Measurements from ENCODE around the gene NEBL.

NEBL gene

DNA sequence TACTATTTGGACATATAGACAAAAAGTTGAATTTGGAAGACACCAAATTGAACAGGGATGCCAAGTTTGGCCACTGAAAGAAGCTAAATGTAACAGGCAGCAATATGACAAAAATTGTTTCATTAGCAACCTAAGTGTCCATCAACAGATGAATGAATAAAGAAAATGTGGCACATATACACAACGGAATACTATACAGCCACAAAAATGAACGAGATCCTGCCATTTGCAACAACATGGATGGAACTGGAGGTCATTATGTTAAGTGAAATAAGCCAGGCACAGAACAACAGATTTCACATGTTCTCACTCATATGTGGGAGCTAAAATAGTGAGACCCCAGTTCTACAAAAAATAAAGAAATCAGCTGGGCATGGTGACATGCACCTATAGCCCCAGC lies 43.8 kb downstream of the NEBL start:
- peaks cover 10% of the 10 kb centered on the region for H3K36me3 Mint-ChIP-seq (ENCODE audit: low read depth)
- H3K9me3 Mint-ChIP-seq: peaks cover 11% of the 10 kb centered on the region
- no peaks in the 10 kb centered on the region for H3K27me3 Mint-ChIP-seq (ENCODE audit: low read depth, poor library complexity)
- H3K27ac Mint-ChIP-seq: no peak overlapping the region
- no peaks in the 10 kb centered on the region for H3K4me1 Mint-ChIP-seq
- TF ChIP-seq CTCF (IDR thresholded peaks at IDR 0.05): no peak
- DNase-seq: no peak
- H3K4me3 Mint-ChIP-seq: no peak overlapping the region

DNA sequence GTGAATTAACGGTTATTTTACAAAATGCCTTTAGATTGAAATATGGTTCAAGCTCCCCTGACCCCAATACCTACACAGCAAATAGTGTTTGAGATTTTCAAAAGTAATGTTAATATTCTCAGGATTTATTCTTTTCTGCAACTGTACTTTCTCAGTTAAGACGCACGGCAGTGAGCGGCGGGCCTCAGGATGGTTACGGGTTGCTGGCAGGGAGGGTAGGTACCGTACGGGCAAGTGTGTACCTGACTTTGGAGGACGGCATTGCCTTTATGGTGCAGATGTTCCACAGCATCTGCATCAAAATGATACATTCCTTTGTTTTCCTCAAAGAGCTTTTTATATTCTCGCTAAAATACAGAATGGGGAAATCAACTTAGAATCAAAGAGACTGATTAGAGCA lies 44.8 kb downstream of the NEBL start:
- H3K9me3 Mint-ChIP-seq: peaks cover 11% of the 10 kb centered on the region
- peaks cover 10% of the 10 kb centered on the region for H3K36me3 Mint-ChIP-seq (ENCODE audit: low read depth)
- no peaks in the 10 kb centered on the region for H3K4me1 Mint-ChIP-seq
- no peak for TF ChIP-seq CTCF (IDR thresholded peaks at IDR 0.05)
- no peaks in the 10 kb centered on the region for H3K27me3 Mint-ChIP-seq (ENCODE audit: low read depth, poor library complexity)
- no peak overlapping the region for H3K4me3 Mint-ChIP-seq
- H3K27ac Mint-ChIP-seq: no peak overlapping the region
- no peak for DNase-seq

GRCh38 chr10:20847512-20847911 lies 49.6 kb downstream of the NEBL start:
- no peaks in the 10 kb centered on the region for H3K27me3 Mint-ChIP-seq (ENCODE audit: low read depth, poor library complexity)
- DNase-seq: no peak
- peaks cover under 1% of the 10 kb centered on the region for H3K9me3 Mint-ChIP-seq
- no peak overlapping the region for H3K4me3 Mint-ChIP-seq
- no peak for TF ChIP-seq CTCF (IDR thresholded peaks at IDR 0.05)
- H3K4me1 Mint-ChIP-seq: no peaks in the 10 kb centered on the region
- H3K36me3 Mint-ChIP-seq (ENCODE audit: low read depth): peaks cover 15% of the 10 kb centered on the region
- H3K27ac Mint-ChIP-seq: no peak overlapping the region

- no peak overlapping the region for H3K4me3 Mint-ChIP-seq
- peaks cover 15% of the 10 kb centered on the region for H3K36me3 Mint-ChIP-seq (ENCODE audit: low read depth)
- no peak for DNase-seq
- no peaks in the 10 kb centered on the region for H3K27me3 Mint-ChIP-seq (ENCODE audit: low read depth, poor library complexity)
- no peaks in the 10 kb centered on the region for H3K9me3 Mint-ChIP-seq
- TF ChIP-seq CTCF (IDR thresholded peaks at IDR 0.05): no peak
- H3K4me1 Mint-ChIP-seq: no peaks in the 10 kb centered on the region
- H3K27ac Mint-ChIP-seq: no peak overlapping the region
Measured at GRCh38 chr10:20846263-20846662, 50.8 kb downstream of the NEBL start.

GRCh38 chr10:20841419-20841818 lies 55.7 kb downstream of the NEBL start:
- Mint-ChIP-seq H3K36me3 (ENCODE audit: low read depth) (peaks cover 28% of the 10 kb centered on the region), H3K9me3 (peaks cover 12% of the 10 kb centered on the region)
- no peak for DNase-seq

More at GRCh38 chr10:20841419-20841818, 55.7 kb downstream of the NEBL start:
- Mint-ChIP-seq H3K27me3 (ENCODE audit: low read depth, poor library complexity) (no peaks in the 10 kb centered on the region), H3K4me3 (no peak overlapping the region), H3K27ac (no peak overlapping the region), H3K4me1 (no peaks in the 10 kb centered on the region)
- no peak for TF ChIP-seq CTCF (IDR thresholded peaks at IDR 0.05)

Data from nephron progenitor cell (in vitro differentiated cells).